HCT116 (cell line): ENCODE results near the gene SLC26A5. TPM values are rescaled to one million over a fixed set of nuclear protein-coding genes. Genes with fewer than 3 reads are reported as not detected.

Experiments
- ATAC-seq: fragments of 200-7000 bp; cut with Tn5 transposase; 2 replicates; pipeline ENCODE4 v1.9.1; 2020; ENCODE audit warnings: mild to moderate bottlenecking, moderate library complexity
- BruUV-seq: library from RNA; stranded (reverse); fragments of 400-500 nt; replicated peaks from 2 replicates; lab custom pipeline; 2021; lab: Mats Ljungman, UMichigan
- CTCF ChIA-PET: fragments of 300-600 bp; sonication (Branson Sonifier 250); formaldehyde crosslinking; loops from one replicate; lab custom pipeline; 2021; ENCODE audit warnings: antibody characterized with exemption; lab: Charles Lee
- POLR2A ChIA-PET: fragments of 300-600, 350-600 bp; sonication (Branson Sonifier 250); formaldehyde crosslinking; loops from one replicate; lab custom pipeline; 2021; ENCODE audit warnings: antibody characterized with exemption; lab: Charles Lee
- RAD21 ChIA-PET, 2 experiments: fragments of 300-600 bp; sonication (Branson Sonifier 250); formaldehyde crosslinking; loops; one replicate each; lab custom pipeline; 2023; ENCODE audit warnings: low total read pairs in 2 of 2; ENCODE audit not compliant: uncharacterized antibody in 2 of 2, unreplicated experiment in 2 of 2, low non-redundant PET in 1 of 2; lab: Charles Lee
- DNase-seq: peaks from one replicate; pipeline ENCODE4 v3.0.0-alpha.2; 2010; ENCODE audit warnings: low read depth, low spot score
- H2AFZ ChIP-seq: fragments of 200-600 bp; shearing (Covaris generic), sonication (generic); 2 replicates; pipeline ENCODE4 v1.6.1; 2017; ENCODE audit warnings: low read depth, mixed run types, mixed read lengths, antibody characterized with exemption, low read length; ENCODE audit not compliant: poor library complexity, severe bottlenecking
- H3K27ac ChIP-seq: 2 replicates; pipeline ENCODE4 v1.5.1; 2012; ENCODE audit warnings: low read depth, low read length
- H3K27me3 ChIP-seq: fragments of 200-600 bp; sonication (generic); 2 replicates; pipeline ENCODE4 v1.6.1; 2016; ENCODE audit warnings: mixed run types, low read length, mixed read lengths; ENCODE audit not compliant: insufficient read depth
- H3K36me3 ChIP-seq, 2 experiments: fragments of 200-500 bp in 1 of 2; fragments of 200-600 bp in 1 of 2; sonication (Bioruptor generic) in 1 of 2; sonication (generic) in 1 of 2; 2 replicates each; pipeline versions ENCODE4 v1.5.1 to v1.6.1; 2014 to 2016; ENCODE audit warnings: low read length in 2 of 2, inconsistent platforms in 1 of 2, mixed read lengths in 1 of 2, mixed run types in 1 of 2; ENCODE audit not compliant: insufficient read depth in 2 of 2, control insufficient read depth in 1 of 2
- H3K4me1 ChIP-seq, 2 experiments: fragments of 200-600 bp in 1 of 2; sonication (generic) in 1 of 2; 2 replicates each; pipeline versions ENCODE4 v1.5.1 to v1.6.1; 2012 to 2017; ENCODE audit warnings: low read length in 2 of 2, inconsistent platforms in 1 of 2, mild to moderate bottlenecking in 1 of 2, mixed read lengths in 1 of 2, mixed run types in 1 of 2, moderate library complexity in 1 of 2; ENCODE audit not compliant: insufficient read depth in 2 of 2, control insufficient read depth in 1 of 2
- H3K4me2 ChIP-seq: fragments of 200-600 bp; sonication (generic); 2 replicates; pipeline ENCODE4 v1.6.1; 2017; ENCODE audit warnings: mixed run types, low read length, mixed read lengths
- H3K4me3 ChIP-seq, 2 experiments: fragments of 200-600 bp in 1 of 2; sonication (generic) in 1 of 2; replicated peaks in 1 of 2; 2 replicates each; pipeline ENCODE4 v1.5.1; 2011 to 2016; ENCODE audit warnings: low read length in 2 of 2, control low read depth in 1 of 2, low read depth in 1 of 2, mild to moderate bottlenecking in 1 of 2, mixed read lengths in 1 of 2, mixed run types in 1 of 2
- H3K79me2 ChIP-seq: fragments of 200-600 bp; sonication (generic); 2 replicates; pipeline ENCODE4 v1.6.1; 2017; ENCODE audit warnings: mild to moderate bottlenecking, mixed run types, low read length, moderate library complexity, mixed read lengths; ENCODE audit not compliant: insufficient read depth
- H3K9ac ChIP-seq: fragments of 200-600 bp; sonication (generic); 2 replicates; pipeline ENCODE4 v1.6.1; 2016; ENCODE audit warnings: low read length, mixed read lengths
- H3K9me2 ChIP-seq: fragments of 200-600 bp; sonication (generic), shearing (Covaris generic); 2 replicates; pipeline ENCODE4 v1.6.1; 2017; ENCODE audit warnings: mixed run types, mild to moderate bottlenecking, moderate library complexity; ENCODE audit not compliant: insufficient read depth
- H3K9me3 ChIP-seq, 2 experiments: fragments of 200-500 bp in 1 of 2; fragments of 200-600 bp in 1 of 2; sonication (Bioruptor generic) in 1 of 2; sonication (generic) in 1 of 2; 2 replicates each; pipeline ENCODE4 v1.6.1; 2014 to 2017; ENCODE audit warnings: low read length in 2 of 2, mixed read lengths in 2 of 2, inconsistent platforms in 1 of 2, low read depth in 1 of 2, mild to moderate bottlenecking in 1 of 2, mixed run types in 1 of 2, moderate library complexity in 1 of 2; ENCODE audit not compliant: control insufficient read depth in 1 of 2, insufficient read depth in 1 of 2
- H4K20me1 ChIP-seq: fragments of 200-600 bp; sonication (generic), shearing (Covaris generic); 2 replicates; pipeline ENCODE4 v1.6.1; 2017; ENCODE audit warnings: mixed run types, mild to moderate bottlenecking, moderate library complexity; ENCODE audit not compliant: insufficient read depth
- ELF1 ChIP-seq: IDR thresholded peaks from 2 replicates; pipeline ENCODE4 v1.6.1; 2012; ENCODE audit warnings: low read depth, borderline replicate concordance
- EZH2phosphoT487 ChIP-seq: fragments of 200-600 bp; IDR thresholded peaks from 2 replicates; pipeline ENCODE4 v1.6.1; 2018; ENCODE audit warnings: antibody characterized with exemption, borderline replicate concordance
- JUND ChIP-seq: IDR thresholded peaks from 2 replicates; pipeline ENCODE4 v1.6.1; 2012
- POLR2A ChIP-seq: IDR thresholded peaks from 2 replicates; pipeline ENCODE4 v1.7.0; 2011; ENCODE audit warnings: borderline replicate concordance; ENCODE audit not compliant: insufficient read depth, insufficient read length; ENCODE audit errors: extremely low read depth
- SP1 ChIP-seq: IDR thresholded peaks from 2 replicates; pipeline ENCODE4 v1.6.1; 2012; ENCODE audit warnings: low read depth
- YY1 ChIP-seq: IDR thresholded peaks from 2 replicates; pipeline ENCODE4 v1.6.1; 2011; ENCODE audit warnings: low read length, low read depth, moderate library complexity, mild to moderate bottlenecking; ENCODE audit not compliant: insufficient replicate concordance; ENCODE audit errors: extremely low read depth
- ZBTB33 ChIP-seq: IDR thresholded peaks from 2 replicates; pipeline ENCODE4 v1.6.1; 2011; ENCODE audit warnings: mild to moderate bottlenecking, low read length, moderate library complexity; ENCODE audit not compliant: insufficient replicate concordance; ENCODE audit errors: extremely low read depth
- intact Hi-C: fragments of 100-400 bp; cut with micrococcal nuclease; formaldehyde crosslinking; loops from 2 replicates; pipeline ENCODE4 v1.10.0; 2022
- total RNA-seq: library from RNA; stranded (reverse); gene quantifications from one replicate; pipeline ENCODE4 v1.2.1, GENCODE V29; 2021; ENCODE audit not compliant: unreplicated experiment
- TF ChIP-seq, protein P1 (sequence below): IDR thresholded peaks from 2 replicates; pipeline ENCODE4 v1.6.1; 2012; ENCODE audit warnings: low read depth

The SLC26A5 gene
- total RNA-seq, 1 experiment from 2014 or later: 0.15 TPM

DNA sequence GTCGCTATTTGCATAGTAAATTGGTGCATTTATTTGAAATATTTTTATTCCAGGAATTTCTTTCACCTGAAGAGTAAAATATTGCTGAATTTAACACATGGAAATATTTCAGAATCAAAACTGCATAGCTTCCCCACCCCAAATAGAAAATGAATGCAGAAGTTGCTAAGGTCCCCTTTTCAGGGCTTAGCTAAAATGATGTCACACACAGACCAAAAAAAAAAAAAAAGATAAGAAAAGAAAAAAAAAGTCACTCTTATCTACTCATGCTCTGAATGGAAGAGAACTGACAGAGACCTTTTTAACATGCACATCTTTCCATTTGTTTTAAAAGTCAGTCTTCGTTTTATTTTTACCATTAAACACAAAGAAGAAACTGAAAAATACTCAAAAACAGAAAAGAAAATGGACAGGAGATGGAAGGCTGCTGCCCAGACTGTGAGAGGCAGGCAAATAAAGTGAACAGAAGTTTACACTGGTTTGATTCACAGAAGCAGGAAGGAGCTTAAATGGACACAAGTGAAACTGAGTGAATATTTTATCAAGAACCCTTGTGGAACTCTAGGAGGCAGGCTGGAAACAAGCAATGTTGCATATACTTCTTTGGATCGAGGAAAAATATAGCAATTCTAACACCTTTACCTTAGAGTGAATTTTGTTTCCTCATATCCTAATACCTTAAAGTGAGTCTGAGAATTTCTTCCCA lies 66.6 kb downstream of the SLC26A5 start:
- intact Hi-C loops: no loop called here
- CTCF ChIA-PET: no interaction called here
- TF ChIP-seq YY1 (no peak), ELF1 (no peak), JUND (no peak), ZBTB33 (no peak), POLR2A (no peak), EZH2phosphoT487 (no peak), SP1 (no peak)
- TF ChIP-seq, protein P1, sequence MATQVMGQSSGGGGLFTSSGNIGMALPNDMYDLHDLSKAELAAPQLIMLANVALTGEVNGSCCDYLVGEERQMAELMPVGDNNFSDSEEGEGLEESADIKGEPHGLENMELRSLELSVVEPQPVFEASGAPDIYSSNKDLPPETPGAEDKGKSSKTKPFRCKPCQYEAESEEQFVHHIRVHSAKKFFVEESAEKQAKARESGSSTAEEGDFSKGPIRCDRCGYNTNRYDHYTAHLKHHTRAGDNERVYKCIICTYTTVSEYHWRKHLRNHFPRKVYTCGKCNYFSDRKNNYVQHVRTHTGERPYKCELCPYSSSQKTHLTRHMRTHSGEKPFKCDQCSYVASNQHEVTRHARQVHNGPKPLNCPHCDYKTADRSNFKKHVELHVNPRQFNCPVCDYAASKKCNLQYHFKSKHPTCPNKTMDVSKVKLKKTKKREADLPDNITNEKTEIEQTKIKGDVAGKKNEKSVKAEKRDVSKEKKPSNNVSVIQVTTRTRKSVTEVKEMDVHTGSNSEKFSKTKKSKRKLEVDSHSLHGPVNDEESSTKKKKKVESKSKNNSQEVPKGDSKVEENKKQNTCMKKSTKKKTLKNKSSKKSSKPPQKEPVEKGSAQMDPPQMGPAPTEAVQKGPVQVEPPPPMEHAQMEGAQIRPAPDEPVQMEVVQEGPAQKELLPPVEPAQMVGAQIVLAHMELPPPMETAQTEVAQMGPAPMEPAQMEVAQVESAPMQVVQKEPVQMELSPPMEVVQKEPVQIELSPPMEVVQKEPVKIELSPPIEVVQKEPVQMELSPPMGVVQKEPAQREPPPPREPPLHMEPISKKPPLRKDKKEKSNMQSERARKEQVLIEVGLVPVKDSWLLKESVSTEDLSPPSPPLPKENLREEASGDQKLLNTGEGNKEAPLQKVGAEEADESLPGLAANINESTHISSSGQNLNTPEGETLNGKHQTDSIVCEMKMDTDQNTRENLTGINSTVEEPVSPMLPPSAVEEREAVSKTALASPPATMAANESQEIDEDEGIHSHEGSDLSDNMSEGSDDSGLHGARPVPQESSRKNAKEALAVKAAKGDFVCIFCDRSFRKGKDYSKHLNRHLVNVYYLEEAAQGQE: no peak
- BruUV-seq: no TSS peak
- Histone ChIP-seq H3K36me3 (no peaks in the 10 kb centered on the region), H2AFZ (no peak overlapping the region), H3K27me3 (0 out of 2 replicates have a peak, but pooled peaks cover 18% of the 10 kb centered on the region), H3K4me1 (no peaks in the 10 kb centered on the region), H3K4me2 (no peak overlapping the region), H3K27ac (no peak overlapping the region), H3K79me2 (no peaks in the 10 kb centered on the region), H3K4me3 (no peak overlapping the region), H3K9ac (no peak overlapping the region), H3K9me3 (no peaks in the 10 kb centered on the region), H3K9me2 (no peaks in the 10 kb centered on the region), H4K20me1 (no peaks in the 10 kb centered on the region)
- ATAC-seq (no peak), DNase-seq (no peak)
- POLR2A ChIA-PET: no interaction called here
- RAD21 ChIA-PET: no interaction called here
